ENCODE measurements around the gene PPP1R3E. TPM values are rescaled to one million over a fixed set of nuclear protein-coding genes. Genes with fewer than 3 reads are reported as not detected.

Gene PPP1R3E
- total and polyA plus RNA-seq, 2 of the 13 experiments (the other 11 are each of a cell fraction or from before 2014, with no cell fraction given), result 16.5 to 26.5 TPM

DNA sequence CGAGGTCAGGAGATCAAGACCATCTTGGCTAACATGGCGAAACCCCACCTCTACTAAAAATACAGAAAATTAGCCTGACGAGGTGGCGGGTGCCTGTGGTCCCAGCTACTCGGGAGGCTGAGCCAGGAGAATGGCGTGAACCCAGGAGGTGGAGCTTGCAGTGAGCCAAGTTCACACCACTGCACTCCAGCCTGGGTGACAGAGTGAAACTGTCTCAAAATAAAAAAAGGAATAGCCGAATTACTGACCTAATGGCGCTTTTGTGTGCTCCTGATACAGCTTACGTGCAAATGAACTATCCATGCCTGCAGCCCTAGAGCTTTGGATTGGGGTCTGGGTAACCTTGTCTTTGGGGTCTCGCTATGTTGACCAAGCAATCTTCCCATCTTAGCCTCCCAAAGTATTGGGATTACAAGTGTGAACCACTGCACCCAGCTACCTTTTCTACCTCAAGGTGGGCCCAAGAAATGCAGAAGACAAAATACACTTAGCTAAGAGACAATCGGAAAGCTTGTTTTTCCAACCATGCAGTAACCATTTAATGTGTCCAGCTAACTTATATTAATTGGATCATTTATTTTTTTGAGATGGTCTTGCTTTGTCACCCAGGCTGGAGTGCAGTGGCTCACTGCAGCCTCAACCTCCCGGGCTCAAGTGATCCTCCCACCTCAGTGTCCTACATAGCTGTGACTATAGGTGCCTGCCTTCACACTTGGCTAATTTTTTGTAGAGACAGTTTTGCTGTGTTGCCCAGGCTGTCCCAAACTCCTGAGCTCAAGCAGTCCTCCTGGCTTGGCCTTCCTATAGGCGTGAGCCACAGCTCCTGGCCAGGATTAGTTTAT is 24.1 kb upstream of the PPP1R3E start:
- Histone ChIP-seq H3K36me3 (replicated peaks in 1 of 2; ENCODE audit: control insufficient read depth in 1 of 2, insufficient read depth in 2 of 2, low read length in 2 of 2) (peaks cover 18 to 27% of the 10 kb centered on the region in 2 experiments), H2AFZ (ENCODE audit: low read length) (no peak overlapping the region), H3K9ac (ENCODE audit: insufficient read depth, low read depth, low read length) (no peak overlapping the region), H4K20me1 (ENCODE audit: insufficient read depth, low read length) (peaks cover 11% of the 10 kb centered on the region; the same call in 1 of the 2 replicates), H3K27me3 (ENCODE audit: control insufficient read depth in 1 of 2, insufficient read depth in 2 of 2, low read length in 2 of 2) (peaks cover 0 to 23% of the 10 kb centered on the region in 2 experiments; a peak in 3 of 5 replicates), H3K4me3 (replicated peaks in 1 of 3; ENCODE audit: insufficient read depth in 1 of 3, low read depth in 2 of 3, low read length in 3 of 3) (no peak overlapping the region), H3K79me2 (ENCODE audit: insufficient read depth, low read length) (peaks cover 23% of the 10 kb centered on the region), H3K9me3 (ENCODE audit: low read length) (no peaks in the 10 kb centered on the region), H3K4me2 (ENCODE audit: low read depth, low read length) (no peak overlapping the region), H3K27ac (ENCODE audit: extremely low read length, insufficient read depth, low read length) (no peak overlapping the region), H3K4me1 (ENCODE audit: insufficient read depth, low read length) (peaks cover 29% of the 10 kb centered on the region)
- BruUV-seq (replicated peaks), result no TSS peak
- in situ Hi-C loops (cut with HindIII; ENCODE audit: extremely low pct_ligation_motif_present, low pct_unique_long_range_greater_than_20kb) (loop anchor here (5.0 kb wide), 1 partner anchor 51 kb away; the partner anchor contains the start of gene CMTM5), intact Hi-C loops (cut with micrococcal nuclease; ENCODE audit: unreplicated experiment) (loop anchor here (5.0 kb wide), 1 partner anchor 131 kb away; no protein-coding TSS in a partner anchor)
- FAIRE-seq (no peak), ATAC-seq (peak; percentile 11), DNase-seq (ENCODE audit: low spot score) (no peak)
- ChIA-PET CTCF (ENCODE audit: low intra/inter-chr PET ratio, low total read pairs) (interaction anchor here (1.6 to 4.4 kb wide), 4 partner anchors 32 to 62 kb away, joined by 5 to 111 read pairs (median 14); partner anchors contain the start of gene CMTM5), POLR2A (interaction anchor here (0.7 to 13.2 kb wide), 20 partner anchors 9 to 561 kb away, joined by 3 to 1053 read pairs (median 4); partner anchors contain the start of genes ACIN1, AJUBA, AP1G2 and BCL2L2)
- WGBS (ENCODE audit: low lambda C conversion rate), result 92% methylated on average over 13 of the region's 13 CpGs
- TF ChIP-seq ZNF589 (CRISPR knock-in tag; conservative IDR thresholded peaks at IDR 0.05) (no peak), ZNF672 (CRISPR knock-in tag; IDR thresholded peaks at IDR 0.05) (no peak), JARID2 (CRISPR knock-in tag; IDR thresholded peaks at IDR 0.05; ENCODE audit: insufficient replicate concordance) (no peak), TBX3 (IDR thresholded peaks at IDR 0.05; ENCODE audit: borderline replicate concordance) (no peak; the same call in 1 of the 2 replicates), DMAP1 (CRISPR knock-in tag; IDR thresholded peaks at IDR 0.05) (no peak), NR1H2 (CRISPR knock-in tag; IDR thresholded peaks at IDR 0.05; ENCODE audit: borderline replicate concordance, low read depth) (no peak), ZNF431 (CRISPR knock-in tag; IDR thresholded peaks at IDR 0.05; ENCODE audit: borderline replicate concordance, low read depth) (no peak), ATAD3A (CRISPR knock-in tag; IDR thresholded peaks at IDR 0.05) (no peak)
- TF ChIP-seq, protein P1, sequence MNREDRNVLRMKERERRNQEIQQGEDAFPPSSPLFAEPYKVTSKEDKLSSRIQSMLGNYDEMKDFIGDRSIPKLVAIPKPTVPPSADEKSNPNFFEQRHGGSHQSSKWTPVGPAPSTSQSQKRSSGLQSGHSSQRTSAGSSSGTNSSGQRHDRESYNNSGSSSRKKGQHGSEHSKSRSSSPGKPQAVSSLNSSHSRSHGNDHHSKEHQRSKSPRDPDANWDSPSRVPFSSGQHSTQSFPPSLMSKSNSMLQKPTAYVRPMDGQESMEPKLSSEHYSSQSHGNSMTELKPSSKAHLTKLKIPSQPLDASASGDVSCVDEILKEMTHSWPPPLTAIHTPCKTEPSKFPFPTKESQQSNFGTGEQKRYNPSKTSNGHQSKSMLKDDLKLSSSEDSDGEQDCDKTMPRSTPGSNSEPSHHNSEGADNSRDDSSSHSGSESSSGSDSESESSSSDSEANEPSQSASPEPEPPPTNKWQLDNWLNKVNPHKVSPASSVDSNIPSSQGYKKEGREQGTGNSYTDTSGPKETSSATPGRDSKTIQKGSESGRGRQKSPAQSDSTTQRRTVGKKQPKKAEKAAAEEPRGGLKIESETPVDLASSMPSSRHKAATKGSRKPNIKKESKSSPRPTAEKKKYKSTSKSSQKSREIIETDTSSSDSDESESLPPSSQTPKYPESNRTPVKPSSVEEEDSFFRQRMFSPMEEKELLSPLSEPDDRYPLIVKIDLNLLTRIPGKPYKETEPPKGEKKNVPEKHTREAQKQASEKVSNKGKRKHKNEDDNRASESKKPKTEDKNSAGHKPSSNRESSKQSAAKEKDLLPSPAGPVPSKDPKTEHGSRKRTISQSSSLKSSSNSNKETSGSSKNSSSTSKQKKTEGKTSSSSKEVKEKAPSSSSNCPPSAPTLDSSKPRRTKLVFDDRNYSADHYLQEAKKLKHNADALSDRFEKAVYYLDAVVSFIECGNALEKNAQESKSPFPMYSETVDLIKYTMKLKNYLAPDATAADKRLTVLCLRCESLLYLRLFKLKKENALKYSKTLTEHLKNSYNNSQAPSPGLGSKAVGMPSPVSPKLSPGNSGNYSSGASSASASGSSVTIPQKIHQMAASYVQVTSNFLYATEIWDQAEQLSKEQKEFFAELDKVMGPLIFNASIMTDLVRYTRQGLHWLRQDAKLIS (CRISPR knock-in tag; IDR thresholded peaks at IDR 0.05), result no peak
- TF ChIP-seq, protein P2, sequence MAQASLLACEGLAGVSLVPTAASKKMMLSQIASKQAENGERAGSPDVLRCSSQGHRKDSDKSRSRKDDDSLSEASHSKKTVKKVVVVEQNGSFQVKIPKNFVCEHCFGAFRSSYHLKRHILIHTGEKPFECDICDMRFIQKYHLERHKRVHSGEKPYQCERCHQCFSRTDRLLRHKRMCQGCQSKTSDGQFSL (CRISPR knock-in tag; IDR thresholded peaks at IDR 0.05), result no peak
